Stimulated activated CD4-positive, alpha-beta T cell treated with anti-CD3 and anti-CD28 coated beads, Interleukin-1b, Interleukin-23, amount 100 ng/mL, for 1 hour (primary cell): ENCODE measurements around the gene NACC1.

Experiments used
- DNase-seq, 2 donors: peaks; one replicate each; pipeline ENCODE4 v3.0.0-alpha.2; 2020; ENCODE audit warnings: low read depth in 2 of 2

The NACC1 gene

DNA sequence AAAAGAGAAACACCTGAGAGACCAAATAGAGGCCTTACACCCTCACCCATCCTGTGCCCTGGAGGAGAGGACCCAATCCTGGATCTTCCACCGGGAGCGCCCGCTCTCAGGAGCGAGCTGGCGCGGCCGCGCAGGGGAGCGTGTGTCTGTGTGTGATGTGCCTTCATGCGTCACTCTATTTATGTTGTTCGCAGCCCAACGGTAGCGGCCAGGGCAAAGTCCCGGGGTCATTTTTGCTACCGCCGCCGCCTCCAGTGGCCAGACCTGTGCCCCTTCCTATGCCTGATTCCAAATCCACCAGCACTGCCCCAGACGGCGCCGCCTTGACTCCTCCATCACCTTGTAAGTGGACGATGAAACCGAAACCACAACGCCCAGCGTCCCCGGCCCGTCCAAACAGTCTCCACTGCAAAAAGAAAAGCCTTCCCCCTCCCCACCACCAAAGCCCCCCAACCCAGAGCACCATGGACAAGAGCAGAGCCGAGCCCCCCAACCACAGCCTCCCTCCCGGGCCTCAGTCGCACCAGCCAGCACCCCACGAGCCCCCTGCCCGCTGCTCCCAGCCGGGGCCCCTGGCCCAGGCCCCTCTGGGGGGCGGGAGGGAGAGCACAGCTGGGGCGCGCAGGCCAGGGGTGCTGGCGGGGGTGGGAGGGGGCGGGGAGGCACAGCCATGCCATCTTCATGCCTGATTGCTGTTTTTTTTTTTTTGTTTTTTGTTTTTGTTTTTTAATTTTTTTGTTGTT is 30.1 kb upstream of the NACC1 start:
- no peak for DNase-seq

DNA sequence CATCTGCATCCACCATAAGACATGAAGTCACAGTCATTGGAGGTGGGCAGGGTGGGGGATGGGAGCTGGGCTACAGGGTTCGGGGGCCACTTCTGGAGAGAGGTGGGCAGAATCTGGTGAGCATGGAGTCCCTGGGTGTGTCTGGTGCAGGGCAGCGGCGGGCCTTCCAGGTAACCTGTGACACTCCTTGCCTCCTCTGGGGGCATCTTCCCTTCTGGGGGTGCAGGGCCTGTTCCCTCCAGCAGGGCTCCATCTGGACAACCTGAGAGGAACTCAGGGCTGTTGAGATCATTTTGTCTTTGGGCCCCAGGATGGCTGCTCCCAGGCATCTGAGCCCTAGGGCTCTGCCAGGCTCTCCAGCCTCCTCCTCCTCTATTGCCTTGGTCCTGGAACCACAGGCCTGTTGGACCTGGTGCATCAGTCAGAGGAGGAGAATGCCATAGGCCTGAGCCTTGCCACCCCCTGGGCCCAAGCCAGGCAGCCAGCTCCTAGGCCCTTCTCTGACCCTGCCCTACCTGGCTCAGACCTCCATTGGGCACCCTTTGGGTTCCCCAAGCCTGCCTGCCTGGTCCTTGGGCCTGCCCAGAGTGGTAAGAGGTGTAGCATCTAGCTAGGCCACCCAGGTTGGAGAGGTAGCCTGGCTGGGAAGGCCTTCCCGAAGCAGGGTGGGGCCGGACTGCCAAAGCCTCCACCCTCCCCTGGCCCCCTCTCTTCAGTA is 28.8 kb upstream of the NACC1 start:
- DNase-seq: no peak

DNA sequence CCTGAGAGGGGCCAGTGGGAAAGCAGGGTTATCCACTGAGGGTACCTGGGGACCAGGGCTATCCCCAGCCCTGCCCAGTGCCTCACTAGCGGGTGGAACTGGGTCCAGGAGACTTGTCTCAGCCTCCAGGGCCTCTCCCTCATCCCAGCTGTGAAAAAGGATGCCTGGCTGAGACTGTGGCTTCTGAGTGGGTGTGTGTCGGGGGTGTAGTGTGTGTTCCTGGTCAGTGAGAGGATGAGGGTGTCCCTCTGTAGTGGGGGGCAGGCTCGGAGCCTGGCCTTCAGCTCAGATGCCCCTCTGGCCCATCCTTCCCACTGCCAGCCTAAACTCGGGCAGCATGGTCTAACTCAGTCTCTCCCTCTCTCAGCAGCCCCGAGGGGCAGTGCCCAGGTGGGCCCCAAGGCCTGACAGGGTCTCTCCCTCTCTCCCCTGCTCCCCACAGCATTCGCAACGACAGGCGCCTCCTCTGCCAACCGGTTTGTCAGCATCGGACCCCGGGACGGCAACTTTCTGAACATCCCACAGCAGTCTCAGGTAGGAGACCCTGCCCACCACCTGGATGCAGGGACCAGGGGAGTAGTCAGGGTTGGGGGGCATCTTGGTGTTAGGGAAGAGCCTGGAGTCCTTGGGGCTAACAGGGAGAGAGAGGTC is 28.1 kb upstream of the NACC1 start:
- DNase-seq: no peak

DNA sequence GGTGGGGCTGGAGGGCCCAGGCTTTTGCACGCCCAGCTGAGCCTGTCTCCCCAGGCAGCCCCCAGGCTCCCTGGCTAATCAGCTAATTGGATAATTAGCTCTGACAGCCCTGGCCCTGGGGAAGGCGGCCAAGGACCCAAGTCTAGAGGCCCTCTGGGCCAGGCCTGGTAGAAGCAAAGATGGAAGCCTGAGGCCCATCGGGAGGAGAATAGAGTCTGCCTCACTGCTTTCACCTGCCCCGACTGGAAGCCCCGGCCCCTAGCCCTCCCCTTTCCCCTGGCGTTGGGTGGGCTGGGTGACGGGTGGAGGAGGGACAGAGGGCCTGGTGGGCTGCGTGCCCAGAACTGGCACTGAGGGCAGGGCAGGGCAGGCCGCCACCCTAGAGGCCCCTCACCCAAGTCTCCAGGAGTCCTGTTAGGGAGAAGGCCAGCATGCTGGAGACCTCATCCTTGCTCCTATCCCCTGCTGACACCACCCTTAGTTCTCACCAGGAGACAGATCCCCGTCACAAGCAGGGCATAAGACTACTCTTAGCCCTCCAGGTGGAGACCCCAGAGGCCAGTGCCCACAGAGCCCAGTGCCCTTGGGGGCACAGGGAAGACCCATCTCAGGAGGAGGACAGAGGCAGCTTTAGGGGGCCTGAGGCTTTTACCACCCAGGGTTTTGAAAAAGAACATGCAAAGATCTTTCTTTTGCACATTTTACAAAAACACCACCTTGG is 27.4 kb upstream of the NACC1 start:
- no peak for DNase-seq

DNA sequence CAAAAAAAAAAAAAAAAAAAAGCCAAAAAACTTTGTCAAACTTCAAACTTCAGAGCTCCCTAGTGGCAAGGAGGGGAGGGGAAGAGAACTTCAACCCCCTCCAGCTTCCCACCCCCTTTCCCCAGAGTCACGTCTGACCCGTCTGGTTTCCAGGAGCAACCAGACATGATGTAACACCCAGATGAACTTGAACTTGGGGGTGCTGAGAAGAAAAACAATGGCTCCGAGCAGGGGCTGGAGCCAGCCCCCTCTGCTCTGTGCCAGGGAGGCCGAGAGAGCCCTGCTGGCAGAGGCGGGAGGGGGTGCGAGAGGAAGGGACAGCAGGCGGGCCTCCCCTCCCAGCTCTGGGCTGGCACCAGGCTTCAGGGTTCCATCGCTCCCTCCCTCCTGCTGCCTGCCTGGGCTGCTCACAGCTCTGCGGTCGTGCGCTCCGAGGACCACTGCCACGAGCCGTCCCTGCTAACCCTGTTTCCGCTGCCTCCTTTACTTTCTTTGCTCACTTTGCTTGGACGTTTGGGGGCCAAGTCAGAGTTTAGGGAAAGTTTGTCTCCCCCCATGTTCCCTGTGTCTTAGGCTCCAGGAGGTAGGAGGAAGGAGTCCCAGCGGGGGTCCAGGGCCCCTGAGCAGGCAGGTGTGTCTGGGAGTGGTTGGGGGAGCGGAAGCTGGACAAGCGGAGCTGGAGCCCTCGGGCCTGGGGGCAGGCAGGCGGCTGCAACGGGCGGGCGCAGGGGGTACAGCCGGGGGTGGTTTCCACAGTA is 26.5 kb upstream of the NACC1 start:
- no peak for DNase-seq

DNA sequence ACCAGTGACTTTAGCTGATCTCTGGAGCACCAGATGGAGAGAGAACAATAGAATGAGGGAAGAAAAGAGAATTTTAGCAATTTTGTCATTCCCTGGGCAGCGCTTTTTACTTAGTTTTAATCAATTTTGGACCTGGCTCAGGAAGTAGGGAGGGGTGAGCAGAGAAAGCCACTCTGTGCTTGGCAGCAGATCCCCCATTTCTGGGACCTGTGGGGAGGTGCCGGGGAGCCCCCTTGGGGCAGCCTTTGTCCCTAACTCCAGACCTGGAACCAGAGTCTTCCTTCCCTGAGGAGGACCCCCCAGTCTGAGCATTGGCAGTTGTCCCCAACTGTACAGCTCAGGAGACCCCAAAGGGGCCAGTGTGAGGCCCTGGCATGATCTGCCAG is 25.9 kb upstream of the NACC1 start:
- DNase-seq: no peak

DNA sequence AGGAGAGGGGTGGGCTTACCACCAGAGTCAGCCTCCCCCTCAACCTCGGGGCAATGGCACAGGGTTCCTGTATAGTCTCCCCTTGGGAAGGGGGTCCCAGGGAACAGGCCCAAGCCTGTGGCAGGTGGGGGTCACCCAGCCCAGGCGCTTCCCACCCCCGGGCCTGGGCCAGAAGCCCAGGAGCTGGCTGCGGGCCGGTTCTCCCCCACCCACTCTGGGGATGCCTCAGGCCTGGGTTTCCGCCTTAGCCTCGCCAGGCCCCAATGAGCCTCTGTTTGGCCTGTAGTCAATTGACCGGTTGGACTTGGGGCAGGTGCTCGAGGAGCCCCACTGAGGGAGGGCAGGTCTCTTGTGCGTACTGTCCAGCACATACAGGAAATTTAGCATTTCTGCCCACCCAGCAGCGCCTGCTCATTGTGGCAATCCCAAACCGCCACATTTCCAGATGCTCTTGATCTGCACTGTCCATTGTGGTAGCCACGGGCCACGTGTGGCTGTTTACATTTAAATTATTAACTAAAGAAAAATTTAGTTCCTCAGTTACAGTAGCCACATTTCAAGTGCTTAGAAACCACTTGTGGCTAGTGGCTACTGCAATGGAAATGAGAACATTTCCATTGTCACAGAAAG is 25.3 kb upstream of the NACC1 start:
- no peak for DNase-seq

DNA sequence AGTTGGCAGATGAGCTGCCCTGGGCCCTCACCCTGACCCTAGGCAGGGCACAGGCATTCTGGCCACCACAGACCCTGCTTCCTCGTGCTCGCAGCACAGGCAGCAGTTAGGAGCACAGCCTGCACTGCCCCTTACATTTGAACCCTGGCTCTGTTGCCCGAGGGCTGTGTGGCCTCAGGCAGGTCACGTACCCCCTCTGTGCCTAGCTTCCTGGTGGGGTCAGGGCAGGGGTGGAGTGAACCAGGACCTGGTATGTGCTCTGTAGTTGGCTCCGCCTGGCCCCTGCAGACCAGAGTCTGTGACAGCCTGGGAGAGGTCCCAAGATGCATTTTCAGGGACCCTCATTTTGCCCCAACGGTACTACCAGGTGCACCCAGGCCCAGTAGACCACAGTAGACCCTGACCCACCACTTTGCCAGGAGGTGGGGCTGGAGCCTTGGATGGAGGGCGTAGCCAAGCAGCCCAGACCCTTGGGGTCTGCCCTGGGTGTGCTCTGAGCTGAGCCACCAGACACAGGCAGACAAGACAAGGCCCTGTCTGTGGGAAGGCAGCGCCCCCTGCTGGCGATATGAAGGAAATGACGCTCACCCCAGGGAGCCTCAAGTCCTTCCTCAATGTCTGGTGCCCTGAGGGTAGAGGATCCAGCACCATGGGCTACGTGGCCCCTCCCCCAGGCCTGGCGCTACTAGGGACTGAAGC is 24.5 kb upstream of the NACC1 start:
- peak; percentile 60 to 63 for DNase-seq

DNA sequence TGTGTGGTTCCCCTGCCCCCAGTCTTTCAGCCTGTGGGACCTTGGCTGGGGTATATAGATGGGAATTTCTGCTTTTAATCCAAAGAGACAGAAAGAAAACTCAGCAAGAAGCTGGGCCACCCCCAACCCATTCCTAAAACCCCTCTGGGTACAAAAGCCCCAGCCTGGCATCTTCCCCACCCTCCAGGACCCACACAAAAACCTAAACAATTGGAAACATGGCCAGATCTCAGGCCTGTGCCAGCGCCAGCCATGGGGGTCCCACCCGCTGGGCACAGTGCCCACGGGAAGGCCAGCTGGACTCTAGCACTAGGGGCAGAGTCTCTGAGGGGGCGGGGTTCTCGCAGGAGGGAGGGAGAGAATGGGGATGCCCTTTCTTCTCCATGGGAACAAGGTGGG is 24.0 kb upstream of the NACC1 start:
- no peak for DNase-seq

DNA sequence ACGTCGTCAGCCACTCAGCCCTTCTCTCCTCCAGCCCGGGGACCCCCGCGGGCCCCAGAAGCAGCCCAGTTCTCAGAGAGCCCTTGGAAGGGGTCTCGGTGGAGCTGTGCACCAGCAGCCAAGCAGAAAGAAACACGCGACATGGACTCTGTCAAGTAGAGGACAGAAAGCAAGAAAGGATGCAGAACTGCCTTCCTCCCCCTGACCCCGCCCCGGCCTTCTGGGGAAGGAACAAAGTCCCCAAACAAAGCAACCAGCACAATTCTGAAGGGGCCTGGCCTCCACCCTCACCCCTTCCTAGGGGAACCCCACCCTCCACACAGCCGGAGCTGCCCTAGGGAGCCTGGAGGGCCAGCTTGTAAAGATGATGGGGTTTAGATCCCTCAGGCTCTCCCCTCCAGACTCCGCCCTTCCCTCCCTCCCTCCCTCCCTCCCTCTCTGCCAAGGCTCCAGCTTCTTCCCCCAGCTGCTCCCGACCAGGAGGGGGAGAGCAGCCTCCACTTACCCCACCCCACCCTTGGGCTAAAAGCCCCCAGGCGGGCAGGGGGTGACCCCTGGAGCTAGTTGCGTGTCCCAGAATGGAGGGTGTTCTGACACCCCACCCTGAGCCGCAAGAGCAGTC is 23.2 kb upstream of the NACC1 start:
- no peak for DNase-seq

DNA sequence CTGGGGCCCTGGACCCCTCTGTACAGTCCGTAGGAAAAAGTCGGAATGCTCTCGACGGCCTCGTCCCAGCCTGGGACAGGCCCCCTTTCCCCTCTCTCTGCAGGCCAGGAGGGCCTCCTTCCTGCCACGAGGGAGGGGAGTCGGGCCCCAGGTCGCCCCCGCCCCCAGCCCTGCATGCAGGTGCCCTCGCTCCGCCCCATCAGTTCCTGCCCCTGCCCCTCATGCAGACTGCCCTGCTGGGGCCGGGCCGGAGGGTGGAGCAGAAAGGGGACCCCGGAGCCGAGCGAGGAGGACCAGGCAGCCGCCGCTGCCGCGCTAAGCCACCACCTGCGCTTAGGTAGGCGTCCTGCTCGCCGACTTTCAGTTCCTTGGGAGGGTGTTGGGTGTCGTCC is 22.7 kb upstream of the NACC1 start:
- DNase-seq: no peak

DNA sequence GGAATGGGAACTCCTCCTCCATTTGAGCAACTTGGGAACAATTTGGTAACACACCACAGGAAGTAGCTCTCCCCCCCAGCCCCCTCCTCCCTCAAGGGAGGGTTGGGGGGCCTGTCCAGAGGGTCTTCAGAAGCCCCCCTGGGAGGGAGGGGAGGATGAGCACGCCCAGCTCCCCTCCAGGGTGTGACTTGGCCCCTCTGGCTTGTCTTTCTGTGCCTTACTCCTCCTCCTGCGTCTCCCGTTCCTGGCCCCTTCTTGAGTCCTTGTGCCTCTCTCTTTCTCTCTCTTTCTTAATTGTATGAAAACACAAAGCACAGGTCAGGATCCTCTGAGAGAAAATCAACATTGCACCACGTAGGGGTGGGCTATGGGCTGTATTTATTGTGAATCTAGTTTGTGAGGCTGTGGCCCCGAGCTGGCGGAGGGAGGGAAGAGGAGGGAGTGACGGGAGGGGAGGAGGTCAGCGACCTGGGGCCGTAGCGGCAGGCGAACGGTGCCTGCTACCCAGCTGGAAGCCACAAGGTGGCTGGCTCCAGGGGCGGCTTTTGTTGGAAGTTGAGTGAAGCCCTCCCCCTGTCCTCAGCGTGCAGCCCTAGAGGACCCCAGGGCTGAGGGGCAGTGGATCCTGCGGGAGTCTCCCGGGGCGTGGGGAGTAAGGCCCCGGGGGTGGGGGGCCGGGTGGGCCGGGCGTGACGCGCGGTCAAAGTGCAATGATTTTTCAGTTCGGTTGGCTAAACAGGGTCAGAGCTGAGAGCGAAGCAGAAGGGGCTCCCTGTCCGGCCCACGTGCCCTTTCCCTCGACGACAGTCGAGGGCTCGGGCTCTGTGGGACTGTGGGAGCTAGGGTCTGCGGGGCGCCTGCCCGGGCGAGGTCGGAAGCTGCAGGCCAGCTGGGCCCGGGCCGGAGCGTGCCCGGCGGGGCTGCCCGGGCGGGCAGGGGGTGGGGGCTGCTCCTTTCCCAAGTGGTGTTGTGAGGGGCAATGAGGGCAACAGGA is 21.8 kb upstream of the NACC1 start:
- DNase-seq: no peak

DNA sequence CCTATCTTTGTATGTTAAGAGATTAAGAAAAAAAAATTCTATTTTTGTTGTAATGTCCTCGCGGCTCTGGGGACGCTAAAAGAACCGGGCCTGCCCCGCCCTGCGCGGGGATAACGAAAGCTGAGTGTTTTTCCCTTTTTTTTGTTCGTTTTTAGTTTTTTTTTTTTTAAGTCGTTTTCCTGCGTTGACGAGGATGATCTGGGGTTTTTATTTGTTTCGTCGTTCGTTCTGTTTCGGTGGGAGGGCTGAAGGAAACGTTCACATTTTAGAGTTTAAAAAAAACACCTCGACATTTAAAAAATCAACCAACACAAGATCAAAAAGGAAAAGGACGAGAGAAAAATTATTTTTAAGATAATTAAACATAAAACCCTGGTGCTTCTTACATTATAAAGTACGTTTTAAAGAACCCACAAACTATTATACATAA is 21.0 kb upstream of the NACC1 start:
- DNase-seq: no peak

DNA sequence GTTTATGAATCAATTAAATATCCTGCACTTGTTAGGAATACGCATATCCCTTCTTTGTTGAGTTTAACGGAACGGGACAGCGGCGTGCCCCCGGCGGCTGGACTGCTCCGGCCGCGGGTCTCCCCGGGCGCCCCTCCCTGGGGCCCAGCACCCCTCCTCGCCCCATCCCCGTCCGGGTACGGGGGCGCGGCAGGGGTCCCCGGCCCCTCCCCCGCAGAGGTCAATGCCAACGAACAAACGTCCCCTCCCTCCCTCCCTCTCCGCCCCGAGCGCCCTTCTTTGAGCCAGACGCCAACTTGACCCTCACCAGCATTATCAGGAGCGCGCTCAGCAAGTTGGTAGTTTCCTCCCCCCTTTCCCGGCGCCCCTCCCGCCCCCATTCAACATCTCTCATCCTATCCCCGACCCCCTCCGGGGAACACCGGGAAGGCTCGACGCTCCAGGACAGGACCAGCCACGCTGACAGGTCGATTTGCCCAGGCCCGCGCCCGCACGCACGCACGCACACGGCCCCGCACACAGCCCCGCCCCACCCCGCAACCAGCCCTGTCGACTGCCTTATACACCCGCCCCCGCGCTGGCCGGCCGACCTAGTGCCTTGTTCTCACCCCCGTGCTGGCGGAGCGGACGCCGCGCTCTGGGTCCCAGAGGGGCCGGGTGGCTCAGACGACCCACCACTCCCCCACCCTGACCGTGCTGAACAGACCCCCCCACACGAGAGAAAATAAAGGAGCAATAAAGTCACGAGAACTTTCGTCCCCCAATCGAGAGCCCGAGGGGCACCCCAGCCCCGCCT is 20.4 kb upstream of the NACC1 start:
- no peak for DNase-seq

DNA sequence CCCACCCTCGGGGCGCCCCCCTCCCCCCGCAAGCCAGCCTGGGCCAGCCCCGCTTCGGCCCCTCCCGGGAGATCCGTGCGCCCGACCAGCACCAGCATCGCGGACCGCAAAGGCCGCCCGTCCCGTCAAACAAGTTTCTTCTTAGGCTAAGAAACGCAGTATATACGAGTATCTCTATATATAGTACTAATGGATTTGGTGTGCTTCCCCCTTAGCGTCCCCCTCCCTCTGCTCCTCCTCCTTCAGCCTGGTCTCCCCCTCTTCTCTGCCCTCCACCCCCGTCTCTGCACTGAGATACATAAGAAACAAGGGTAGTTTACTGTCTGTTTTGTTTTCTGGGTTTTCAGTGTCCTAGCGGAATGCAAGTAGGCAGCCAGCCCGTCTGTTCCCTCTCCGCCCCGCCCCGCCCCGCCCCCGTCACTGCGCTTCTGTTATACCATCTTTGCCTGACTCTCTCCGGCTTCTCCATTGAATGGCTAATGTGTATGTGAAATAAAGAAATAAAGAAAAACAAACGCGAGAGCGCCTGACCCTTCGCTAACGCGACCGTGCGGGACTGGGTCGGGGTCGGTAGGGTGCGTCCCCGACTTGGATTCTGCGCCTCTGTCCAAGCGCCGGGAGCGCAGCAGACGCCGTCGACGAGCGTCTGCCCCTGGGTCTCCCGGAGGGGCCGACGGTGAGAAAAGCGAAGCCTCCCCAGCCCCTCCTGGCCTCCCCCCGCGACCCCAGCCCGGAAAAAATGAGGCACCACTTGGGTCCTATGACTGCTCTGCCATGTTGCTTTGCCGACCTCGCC is 19.6 kb upstream of the NACC1 start:
- DNase-seq: no peak

DNA sequence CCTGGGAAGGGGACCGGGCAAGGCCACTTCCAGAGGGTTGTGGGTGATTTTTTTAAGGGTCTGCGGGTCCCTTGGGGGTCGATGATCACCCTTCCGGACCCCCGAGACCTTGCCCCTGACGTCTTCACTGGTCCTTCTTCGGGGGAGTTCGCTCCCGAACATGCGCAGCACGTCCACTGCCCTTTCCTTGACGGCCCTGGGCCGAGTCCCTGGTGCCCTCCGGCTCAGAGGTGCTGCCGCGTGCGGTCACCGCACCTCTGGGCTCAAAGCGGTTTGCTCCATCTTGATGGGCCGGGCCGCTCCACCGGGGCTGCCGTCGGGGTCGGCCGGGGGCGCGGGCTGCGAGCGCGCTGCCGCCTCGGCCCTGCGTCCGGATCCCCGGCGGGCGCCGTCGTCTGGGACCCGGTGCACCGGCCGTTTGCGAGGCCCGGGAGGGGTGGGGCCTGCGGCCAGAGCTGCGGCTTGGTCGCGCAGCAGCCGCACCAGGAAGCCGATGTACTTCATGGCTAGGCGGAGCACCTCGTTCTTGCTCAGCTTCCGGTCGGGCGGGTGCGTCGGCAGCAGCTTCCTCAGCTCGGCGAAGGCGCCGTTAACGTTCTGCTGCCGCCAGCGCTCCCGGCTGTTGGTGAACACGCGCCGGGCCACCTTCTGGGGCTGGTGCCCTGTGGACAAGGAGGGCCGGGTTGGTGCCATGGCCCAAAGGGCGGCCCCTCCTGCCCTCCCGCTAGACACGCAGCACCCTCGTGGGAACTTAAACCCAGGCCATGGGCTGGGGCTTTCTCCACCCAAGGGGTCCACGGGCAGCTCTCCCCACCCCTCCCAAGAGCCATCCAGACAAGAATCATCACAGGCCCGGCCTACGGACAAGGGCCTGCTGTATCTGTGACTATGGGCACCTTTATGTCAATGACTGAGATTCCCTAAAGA is 18.7 kb upstream of the NACC1 start:
- peak in 1 of 2 donors; percentile 52 for DNase-seq
